Mesendoderm (in vitro differentiated cells): Measurements from ENCODE around the gene MYG1.
A peak's percentile ranks its signal among the peaks of the same experiment; 100 is the strongest.

Experiments
- DNase-seq: peaks from one replicate; pipeline ENCODE4 v3.0.0; 2013
- H2AK5ac ChIP-seq: 2 replicates; pipeline ENCODE4 v1.6.1; 2013; ENCODE audit warnings: low read length, inconsistent platforms
- H2BK120ac ChIP-seq: 2 replicates; pipeline ENCODE4 v1.6.1; 2013; ENCODE audit warnings: low read depth, mild to moderate bottlenecking, low read length, moderate library complexity, mixed read lengths
- H2BK15ac ChIP-seq: replicated peaks from 2 replicates; pipeline ENCODE4 v1.6.1; 2013; ENCODE audit warnings: low read depth, mild to moderate bottlenecking, moderate library complexity
- H2BK5ac ChIP-seq: 2 replicates; pipeline ENCODE4 v1.6.1; 2013; ENCODE audit warnings: low read length, inconsistent platforms
- H3K18ac ChIP-seq: 2 replicates; pipeline ENCODE4 v1.6.1; 2013; ENCODE audit warnings: mild to moderate bottlenecking, low read length, mixed read lengths
- H3K23ac ChIP-seq: one replicate; pipeline ENCODE4 v1.6.1; 2013; ENCODE audit warnings: low read length
- H3K27ac ChIP-seq: 2 replicates; pipeline ENCODE4 v1.5.1; 2013; ENCODE audit warnings: low read depth, mild to moderate bottlenecking, inconsistent platforms, low read length, moderate library complexity
- H3K27me3 ChIP-seq: 2 replicates; pipeline ENCODE4 v1.6.1; 2013; ENCODE audit warnings: low read length, control low read depth, mild to moderate bottlenecking, inconsistent platforms; ENCODE audit not compliant: insufficient read depth, poor library complexity
- H3K36me3 ChIP-seq: 2 replicates; pipeline ENCODE4 v1.6.1; 2013; ENCODE audit warnings: low read length, inconsistent platforms; ENCODE audit not compliant: control insufficient read depth, insufficient read depth
- H3K4ac ChIP-seq: one replicate; pipeline ENCODE4 v1.6.1; 2013; ENCODE audit warnings: low read depth, mild to moderate bottlenecking, low read length, moderate library complexity
- H3K4me1 ChIP-seq: 2 replicates; pipeline ENCODE4 v1.6.1; 2013; ENCODE audit warnings: low read depth, low read length, inconsistent platforms; ENCODE audit not compliant: control insufficient read depth
- H3K4me2 ChIP-seq: 2 replicates; pipeline ENCODE4 v1.6.1; 2013; ENCODE audit warnings: low read length
- H3K4me3 ChIP-seq: 2 replicates; pipeline ENCODE4 v1.5.1; 2013; ENCODE audit warnings: mild to moderate bottlenecking, low read length
- H3K56ac ChIP-seq: one replicate; pipeline ENCODE4 v1.6.1; 2013; ENCODE audit warnings: low read length
- H3K79me1 ChIP-seq: 2 replicates; pipeline ENCODE4 v1.6.1; 2013; ENCODE audit warnings: low read length, inconsistent platforms
- H3K79me2 ChIP-seq: 2 replicates; pipeline ENCODE4 v1.6.1; 2013; ENCODE audit warnings: mild to moderate bottlenecking, low read length; ENCODE audit not compliant: control insufficient read depth, insufficient read depth
- H3K9ac ChIP-seq: 2 replicates; pipeline ENCODE4 v1.6.1; 2013; ENCODE audit warnings: low read length, inconsistent platforms
- H4K5ac ChIP-seq: one replicate; pipeline ENCODE4 v1.6.1; 2013; ENCODE audit warnings: low read length
- H4K8ac ChIP-seq: one replicate; pipeline ENCODE4 v1.6.1; 2013; ENCODE audit warnings: low read depth, mild to moderate bottlenecking, control low read depth, low read length, moderate library complexity
- WGBS: extraction: QIAGEN DNeasy Blood & Tissue Kit; methylation state at CpG from one replicate; pipeline ENCODE4 v1.1.7; 2013; ENCODE audit warnings: low lambda C conversion rate, missing lambda C conversion rate; ENCODE audit not compliant: insufficient coverage; ENCODE audit errors: extremely low coverage; 5-methylcytosine and 5-hydroxymethylcytosine counted together

Gene MYG1

DNA sequence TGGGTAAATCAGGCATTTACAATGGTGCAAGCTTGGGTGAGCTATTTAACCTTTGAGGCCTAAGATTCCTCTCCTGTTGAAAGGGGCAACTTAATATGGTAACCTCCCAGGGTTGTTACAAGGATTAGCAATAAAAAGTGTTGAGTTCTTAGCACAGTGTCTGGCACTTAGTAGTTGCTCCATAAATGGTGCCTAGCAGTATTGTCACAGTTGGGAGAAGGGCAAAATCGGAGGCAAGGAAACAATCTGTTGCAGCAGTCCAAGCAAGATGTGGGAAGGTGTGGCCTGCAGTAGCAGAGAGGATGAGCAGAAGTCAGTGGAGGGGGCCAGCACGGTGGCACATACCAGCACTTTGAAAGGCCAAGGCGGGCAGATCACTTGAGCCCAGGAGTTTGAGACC is 44.0 kb downstream of the MYG1 start:
- WGBS = no CpG with 5 or more reads among the region's 3 CpGs
- no peak overlapping the region for H3K4me3 ChIP-seq
- H3K18ac ChIP-seq = no peak overlapping the region
- H3K9ac ChIP-seq = no peak overlapping the region
- peaks cover 15% of the 10 kb centered on the region for H3K4me1 ChIP-seq
- no peak overlapping the region for H4K8ac ChIP-seq
- no peak overlapping the region for H4K5ac ChIP-seq
- H2BK15ac ChIP-seq = no peak overlapping the region
- H2AK5ac ChIP-seq = no peak overlapping the region
- no peak overlapping the region for H3K4me2 ChIP-seq
- H3K79me2 ChIP-seq = no peaks in the 10 kb centered on the region
- no peak overlapping the region for H3K23ac ChIP-seq
- H3K56ac ChIP-seq = no peak overlapping the region
- no peak for DNase-seq
- H3K27ac ChIP-seq = no peak overlapping the region
- H3K79me1 ChIP-seq = no peaks in the 10 kb centered on the region
- no peak overlapping the region for H3K4ac ChIP-seq
- no peak overlapping the region for H2BK5ac ChIP-seq
- H2BK120ac ChIP-seq = no peak overlapping the region
- no peaks in the 10 kb centered on the region for H3K36me3 ChIP-seq
- no peaks in the 10 kb centered on the region for H3K27me3 ChIP-seq

DNA sequence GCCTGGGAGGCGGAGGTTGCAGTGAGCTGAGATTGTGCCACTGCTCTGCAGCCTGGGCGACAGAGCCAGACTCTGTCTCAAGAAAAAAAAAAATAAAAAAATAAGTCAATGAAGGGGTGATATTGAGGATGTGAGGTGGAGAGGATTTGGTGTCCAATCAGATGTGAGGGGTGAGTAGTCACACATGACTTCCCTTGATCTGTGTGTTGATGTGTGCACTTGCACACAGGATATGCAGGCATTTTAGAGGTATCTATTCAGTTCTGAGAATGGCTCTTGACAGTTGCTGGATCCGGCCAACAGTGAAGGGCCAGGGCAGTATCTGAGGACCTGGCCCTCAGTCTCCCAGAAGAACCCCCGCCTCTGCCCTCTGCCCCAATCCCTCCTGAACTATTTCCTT is 44.5 kb downstream of the MYG1 start:
- no peaks in the 10 kb centered on the region for H3K27me3 ChIP-seq
- H3K56ac ChIP-seq = no peak overlapping the region
- no peaks in the 10 kb centered on the region for H3K79me2 ChIP-seq
- no peak overlapping the region for H2BK120ac ChIP-seq
- H3K23ac ChIP-seq = no peak overlapping the region
- no peak overlapping the region for H2AK5ac ChIP-seq
- H2BK5ac ChIP-seq = no peak overlapping the region
- H3K79me1 ChIP-seq = no peaks in the 10 kb centered on the region
- H4K5ac ChIP-seq = no peak overlapping the region
- H3K4me1 ChIP-seq = peaks cover 11% of the 10 kb centered on the region
- H3K4ac ChIP-seq = no peak overlapping the region
- WGBS = no CpG with 5 or more reads among the region's 4 CpGs
- H3K9ac ChIP-seq = no peak overlapping the region
- H3K27ac ChIP-seq = no peak overlapping the region
- no peak overlapping the region for H2BK15ac ChIP-seq
- no peaks in the 10 kb centered on the region for H3K36me3 ChIP-seq
- no peak overlapping the region for H3K18ac ChIP-seq
- H4K8ac ChIP-seq = no peak overlapping the region
- no peak for DNase-seq
- no peak overlapping the region for H3K4me2 ChIP-seq
- no peak overlapping the region for H3K4me3 ChIP-seq

DNA sequence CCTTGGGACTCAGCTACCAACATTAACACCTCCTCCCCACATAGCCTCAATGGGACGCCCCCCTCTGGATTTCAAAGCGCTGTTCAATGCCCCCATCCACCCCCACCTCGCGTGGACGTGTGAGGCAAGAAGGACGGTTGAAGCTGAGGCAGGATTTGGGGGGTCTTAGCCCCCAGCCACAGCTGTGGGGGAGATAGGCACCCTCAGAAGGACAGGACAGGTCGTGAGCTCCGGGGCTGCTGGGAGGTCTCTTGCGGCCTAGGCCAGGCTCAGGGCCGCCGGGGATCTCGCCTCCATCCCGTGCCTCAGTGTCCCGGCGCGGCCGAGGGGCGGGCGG is 45.0 kb downstream of the MYG1 start:
- H3K4me1 ChIP-seq = peaks cover 11% of the 10 kb centered on the region
- H2BK15ac ChIP-seq = no peak overlapping the region
- H3K79me1 ChIP-seq = no peaks in the 10 kb centered on the region
- WGBS = no CpG with 5 or more reads among the region's 19 CpGs
- H2BK120ac ChIP-seq = no peak overlapping the region
- H3K27me3 ChIP-seq = no peaks in the 10 kb centered on the region
- H3K9ac ChIP-seq = peak overlapping the region; percentile 62
- peak overlapping the region; percentile 39 for H3K27ac ChIP-seq
- H3K18ac ChIP-seq = peak overlapping the region; percentile 8
- peak overlapping the region; percentile 83 for H3K56ac ChIP-seq
- H3K23ac ChIP-seq = peak overlapping the region; percentile 72
- H3K4ac ChIP-seq = no peak overlapping the region
- DNase-seq = no peak
- H4K5ac ChIP-seq = no peak overlapping the region
- no peak overlapping the region for H4K8ac ChIP-seq
- H3K4me2 ChIP-seq = peak overlapping the region; percentile 59
- no peaks in the 10 kb centered on the region for H3K79me2 ChIP-seq
- H3K36me3 ChIP-seq = no peaks in the 10 kb centered on the region
- H2AK5ac ChIP-seq = no peak overlapping the region
- no peak overlapping the region for H3K4me3 ChIP-seq
- no peak overlapping the region for H2BK5ac ChIP-seq

DNA sequence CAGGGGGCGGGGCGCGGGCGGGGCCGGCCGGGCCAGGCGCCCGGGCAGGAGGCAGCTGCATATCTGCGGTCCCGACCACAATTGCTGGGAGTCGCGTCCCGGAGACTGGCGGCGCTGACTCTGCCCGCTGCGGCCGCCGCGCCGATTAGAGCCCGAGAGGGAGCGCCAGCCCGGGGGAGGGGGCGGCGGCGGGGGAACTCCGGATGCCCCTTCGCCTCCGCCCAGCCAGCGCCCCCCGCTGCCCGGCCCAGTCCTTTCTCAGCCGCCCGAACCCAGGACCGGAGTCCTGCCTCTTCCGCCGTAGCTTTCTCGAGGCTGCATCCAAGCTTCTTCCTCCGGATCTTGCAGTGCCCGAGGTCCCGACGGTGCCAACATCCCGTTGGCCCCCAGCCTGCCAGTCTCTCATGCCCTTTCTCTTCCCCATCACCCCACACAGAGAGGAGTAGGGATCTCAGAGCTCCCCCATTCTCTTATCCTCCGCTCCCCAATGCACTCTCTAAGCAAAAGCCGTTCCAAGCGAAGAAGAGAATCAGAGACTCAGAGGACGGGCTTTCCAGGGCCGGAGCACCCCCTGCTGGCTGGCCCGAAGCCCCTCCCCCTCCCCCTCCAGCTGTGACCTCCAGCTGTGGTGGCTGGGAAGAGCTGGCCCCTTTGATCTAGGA is 45.5 kb downstream of the MYG1 start:
- Histone ChIP-seq H3K18ac (peak overlapping the region; percentile 8), H3K36me3 (no peaks in the 10 kb centered on the region), H2BK15ac (no peak overlapping the region), H3K4me2 (peak overlapping the region; percentile 89), H3K79me1 (no peaks in the 10 kb centered on the region), H2BK5ac (peak overlapping the region; percentile 58), H3K4me3 (peak overlapping the region; percentile 64), H3K4me1 (peaks cover 11% of the 10 kb centered on the region), H3K79me2 (no peaks in the 10 kb centered on the region), H2BK120ac (no peak overlapping the region), H4K8ac (no peak overlapping the region), H3K56ac (peak overlapping the region; percentile 91), H3K4ac (peak overlapping the region; percentile 39), H4K5ac (no peak overlapping the region), H2AK5ac (no peak overlapping the region), H3K27me3 (no peaks in the 10 kb centered on the region), H3K27ac (peak overlapping the region; percentile 18), H3K9ac (peak overlapping the region; percentile 83), H3K23ac (peak overlapping the region; percentile 74)
- peak; percentile 80 for DNase-seq
- WGBS = no CpG with 5 or more reads among the region's 50 CpGs

DNA sequence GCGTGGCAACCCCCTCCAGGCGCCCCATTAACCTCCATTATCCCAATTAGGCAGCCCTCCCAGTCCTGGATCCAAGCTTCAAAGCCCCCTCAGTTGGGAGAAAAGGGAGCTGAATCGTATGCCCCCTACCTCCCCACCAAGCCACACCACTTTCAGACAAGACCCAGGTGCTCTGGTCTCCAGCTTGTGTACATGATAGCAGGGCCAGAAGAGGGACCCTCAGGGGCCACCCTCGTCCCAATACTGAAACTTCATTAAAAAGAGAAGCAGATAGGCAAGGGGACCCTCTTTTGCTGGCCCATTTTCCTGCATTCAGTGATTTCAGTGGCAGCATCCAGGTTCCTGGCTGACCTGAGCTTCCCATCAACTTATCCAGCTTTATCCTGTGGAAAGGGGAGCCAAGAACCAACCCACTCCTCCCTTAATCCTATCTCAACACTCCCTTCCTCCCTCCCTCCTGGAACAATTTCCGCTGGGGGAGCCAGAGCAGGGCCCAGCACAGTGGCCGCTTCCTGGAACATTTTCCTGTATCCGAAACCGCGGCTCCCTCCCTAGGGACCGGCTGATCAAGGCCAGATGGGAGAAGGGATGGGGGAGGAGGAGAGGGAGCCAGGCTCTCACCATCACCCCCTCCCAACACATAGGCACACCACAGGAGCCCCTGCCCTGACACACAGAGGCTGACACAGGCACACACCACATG is 46.1 kb downstream of the MYG1 start:
- Histone ChIP-seq H3K79me1 (no peaks in the 10 kb centered on the region), H2AK5ac (no peak overlapping the region), H2BK15ac (no peak overlapping the region), H4K5ac (peak overlapping the region; percentile 21), H3K27ac (peak overlapping the region; percentile 51), H3K4me2 (peak overlapping the region; percentile 2), H4K8ac (no peak overlapping the region), H3K56ac (peak overlapping the region; percentile 91), H3K18ac (no peak overlapping the region), H3K23ac (no peak overlapping the region), H3K27me3 (no peaks in the 10 kb centered on the region), H2BK5ac (peak overlapping the region; percentile 44), H3K9ac (peak overlapping the region; percentile 83), H3K79me2 (no peaks in the 10 kb centered on the region), H3K36me3 (no peaks in the 10 kb centered on the region), H3K4me3 (no peak overlapping the region), H3K4me1 (peaks cover 11% of the 10 kb centered on the region), H2BK120ac (peak overlapping the region; percentile 10), H3K4ac (peak overlapping the region; percentile 39)
- no CpG with 5 or more reads among the region's 10 CpGs for WGBS
- DNase-seq = peak; percentile 74
